HS-5 (cell line): ENCODE data around the gene NF2.

ENCODE experiments used
- DNase-seq: peaks from one replicate; pipeline ENCODE4 v3.0.0-alpha.2; 2012; ENCODE audit warnings: low read depth

NF2 gene

GRCh38 chr22:29702931-29703501 is 99.6 kb downstream of the NF2 start:
- no peak for DNase-seq

GRCh38 chr22:29703569-29704195 is 100.2 kb downstream of the NF2 start:
- no peak for DNase-seq

GRCh38 chr22:29704528-29705285 is 101.3 kb downstream of the NF2 start:
- DNase-seq, result no peak

- no peak for DNase-seq
Measured at GRCh38 chr22:29705651-29706050, 102.2 kb downstream of the NF2 start.

GRCh38 chr22:29706486-29706885 is 103.1 kb downstream of the NF2 start:
- DNase-seq, result no peak

GRCh38 chr22:29707010-29707409 is 103.6 kb downstream of the NF2 start:
- DNase-seq, result no peak

- DNase-seq, result no peak
Measured at GRCh38 chr22:29707471-29707870, 104.0 kb downstream of the NF2 start.

GRCh38 chr22:29710193-29710592 is 106.8 kb downstream of the NF2 start:
- no peak for DNase-seq

- no peak for DNase-seq
Measured at GRCh38 chr22:29710922-29711593, 107.6 kb downstream of the NF2 start.

GRCh38 chr22:29712119-29712518 is 108.7 kb downstream of the NF2 start:
- DNase-seq, result no peak

- no peak for DNase-seq
Measured at GRCh38 chr22:29713156-29713727, 109.8 kb downstream of the NF2 start.

- DNase-seq, result no peak
Measured at GRCh38 chr22:29715240-29715639, 111.8 kb downstream of the NF2 start.

- DNase-seq, result no peak
Measured at GRCh38 chr22:29715705-29716104, 112.3 kb downstream of the NF2 start.

- no peak for DNase-seq
Measured at GRCh38 chr22:29716814-29717545, 113.5 kb downstream of the NF2 start.

- DNase-seq, result no peak
Measured at GRCh38 chr22:29717789-29718188, 114.4 kb downstream of the NF2 start.

- no peak for DNase-seq
Measured at GRCh38 chr22:29718949-29719898, 115.8 kb downstream of the NF2 start.

- no peak for DNase-seq
Measured at GRCh38 chr22:29719899-29720645, 116.6 kb downstream of the NF2 start, which contains the start of gene CABP7. Gene CABP7, plus strand, starts transcription at chr22:29720003. Its CDS starts 422 bp downstream, at chr22:29720425.

GRCh38 chr22:29720811-29721323 is 117.4 kb downstream of the NF2 start:
- no peak for DNase-seq

- DNase-seq, result no peak
Measured at GRCh38 chr22:29722151-29722550, 118.7 kb downstream of the NF2 start.

GRCh38 chr22:29722587-29722986 is 119.2 kb downstream of the NF2 start:
- no peak for DNase-seq
